Measurements from ENCODE around the gene HNF1A.

DNA sequence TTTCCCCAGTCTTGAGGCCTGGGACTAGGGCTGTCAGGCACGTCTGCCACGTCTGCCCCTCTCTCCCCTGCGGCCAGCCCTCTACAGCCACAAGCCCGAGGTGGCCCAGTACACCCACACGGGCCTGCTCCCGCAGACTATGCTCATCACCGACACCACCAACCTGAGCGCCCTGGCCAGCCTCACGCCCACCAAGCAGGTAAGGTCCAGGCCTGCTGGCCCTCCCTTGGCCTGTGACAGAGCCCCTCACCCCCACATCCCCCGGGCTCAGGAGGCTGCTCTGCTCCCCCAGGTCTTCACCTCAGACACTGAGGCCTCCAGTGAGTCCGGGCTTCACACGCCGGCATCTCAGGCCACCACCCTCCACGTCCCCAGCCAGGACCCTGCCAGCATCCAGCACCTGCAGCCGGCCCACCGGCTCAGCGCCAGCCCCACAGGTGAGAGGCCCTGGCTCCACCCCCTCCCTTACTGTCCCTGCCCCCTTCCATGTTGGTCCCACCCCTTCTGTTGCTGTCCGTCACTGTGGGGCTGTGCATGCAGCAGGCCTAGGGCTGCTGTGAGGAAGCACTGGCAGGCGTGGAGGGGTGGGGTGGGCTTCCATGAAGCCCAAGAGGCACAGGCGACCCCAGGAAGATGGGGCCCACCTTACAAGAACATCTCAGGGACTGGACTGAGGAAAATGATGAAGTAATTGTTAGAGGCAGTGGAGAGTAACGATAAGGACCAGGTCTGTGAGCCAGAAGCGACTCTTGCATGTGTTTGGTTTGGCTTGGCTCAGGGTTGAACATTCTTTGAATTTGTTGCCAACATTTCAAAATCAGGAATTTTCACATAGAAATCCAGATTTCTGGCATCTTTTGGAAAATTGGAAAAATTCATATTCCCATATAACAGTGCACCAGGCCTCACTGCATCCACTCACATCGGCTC is 21.1 kb downstream of the HNF1A start:
- TF ChIP-seq, protein P1, sequence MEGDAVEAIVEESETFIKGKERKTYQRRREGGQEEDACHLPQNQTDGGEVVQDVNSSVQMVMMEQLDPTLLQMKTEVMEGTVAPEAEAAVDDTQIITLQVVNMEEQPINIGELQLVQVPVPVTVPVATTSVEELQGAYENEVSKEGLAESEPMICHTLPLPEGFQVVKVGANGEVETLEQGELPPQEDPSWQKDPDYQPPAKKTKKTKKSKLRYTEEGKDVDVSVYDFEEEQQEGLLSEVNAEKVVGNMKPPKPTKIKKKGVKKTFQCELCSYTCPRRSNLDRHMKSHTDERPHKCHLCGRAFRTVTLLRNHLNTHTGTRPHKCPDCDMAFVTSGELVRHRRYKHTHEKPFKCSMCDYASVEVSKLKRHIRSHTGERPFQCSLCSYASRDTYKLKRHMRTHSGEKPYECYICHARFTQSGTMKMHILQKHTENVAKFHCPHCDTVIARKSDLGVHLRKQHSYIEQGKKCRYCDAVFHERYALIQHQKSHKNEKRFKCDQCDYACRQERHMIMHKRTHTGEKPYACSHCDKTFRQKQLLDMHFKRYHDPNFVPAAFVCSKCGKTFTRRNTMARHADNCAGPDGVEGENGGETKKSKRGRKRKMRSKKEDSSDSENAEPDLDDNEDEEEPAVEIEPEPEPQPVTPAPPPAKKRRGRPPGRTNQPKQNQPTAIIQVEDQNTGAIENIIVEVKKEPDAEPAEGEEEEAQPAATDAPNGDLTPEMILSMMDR (IDR thresholded peaks at IDR 0.05): no peak
- no peak for TF ChIP-seq POLR2A (IDR thresholded peaks at IDR 0.05)

Measured in right lobe of liver (tissue), 4 donors.